HG03108 (cell line): ENCODE measurements around the gene RNASEL.

Source experiments
- ATAC-seq: cut with Tn5 transposase; IDR thresholded peaks from one replicate; pipeline ENCODE4 v1.9.1; 2021; ENCODE audit warnings: moderate library complexity; ENCODE audit not compliant: unreplicated experiment

RNASEL gene

GRCh38 chr1:182601913-182602312, 12.9 kb upstream of the RNASEL start:
- ATAC-seq, result no peak

- no peak for ATAC-seq
These were observed 12.3 kb upstream of the RNASEL start for GRCh38 chr1:182601416-182601786.

GRCh38 chr1:182600745-182601415, 11.8 kb upstream of the RNASEL start:
- no peak for ATAC-seq

- no peak for ATAC-seq
These were observed 11.1 kb upstream of the RNASEL start for GRCh38 chr1:182600036-182600713.

GRCh38 chr1:182599339-182599738, 10.3 kb upstream of the RNASEL start:
- no peak for ATAC-seq

- no peak for ATAC-seq
These were observed 9.2 kb upstream of the RNASEL start for GRCh38 chr1:182598296-182598695.

- no peak for ATAC-seq
These were observed 7.9 kb upstream of the RNASEL start for GRCh38 chr1:182596934-182597333.

- no peak for ATAC-seq
These were observed 6.7 kb upstream of the RNASEL start for GRCh38 chr1:182595641-182596240.

- no peak for ATAC-seq
These were observed 875 bp upstream of the RNASEL start for GRCh38 chr1:182589931-182590330.

GRCh38 chr1:182589520-182589919, 464 bp upstream of the RNASEL start:
- ATAC-seq, result no peak

GRCh38 chr1:182587666-182588499, 1.2 kb downstream of the RNASEL start:
- ATAC-seq, result no peak

- ATAC-seq, result no peak
These were observed 2.0 kb downstream of the RNASEL start for GRCh38 chr1:182587093-182587492.

GRCh38 chr1:182586380-182586779, 2.7 kb downstream of the RNASEL start:
- no peak for ATAC-seq

- no peak for ATAC-seq
These were observed 4.3 kb downstream of the RNASEL start for GRCh38 chr1:182584746-182585145.

- ATAC-seq, result no peak
These were observed 8.3 kb downstream of the RNASEL start for GRCh38 chr1:182580736-182581135.

- ATAC-seq, result no peak
These were observed 13.4 kb downstream of the RNASEL start for GRCh38 chr1:182575540-182576149.

GRCh38 chr1:182574156-182574555, 14.9 kb downstream of the RNASEL start:
- no peak for ATAC-seq

- ATAC-seq, result no peak
These were observed 18.5 kb downstream of the RNASEL start for GRCh38 chr1:182570611-182570970.

GRCh38 chr1:182569939-182570610, 19.0 kb downstream of the RNASEL start:
- no peak for ATAC-seq

GRCh38 chr1:182568647-182569284, 20.3 kb downstream of the RNASEL start:
- no peak for ATAC-seq
